Measurements from ENCODE around the gene D2HGDH. TPM values are rescaled to one million over a fixed set of nuclear protein-coding genes. Genes with fewer than 3 reads are reported as not detected.
A peak's percentile ranks its signal among the peaks of the same experiment; 100 is the strongest.

Gene D2HGDH
- total and polyA plus RNA-seq, 9 of the 15 experiments (the other 6 are each of a cell fraction or from before 2014, with no cell fraction given): 0.39 to 30.8 (median 10.3) TPM

GRCh38 chr2:241733391-241734207 lies 831 bp upstream of the D2HGDH start:
- H3K36me3 ChIP-seq (ENCODE audit: control insufficient read depth, insufficient read depth, low read length): peaks cover 10% of the 10 kb centered on the region; the same call in 1 of the 3 replicates
- H3K27ac ChIP-seq (ENCODE audit: extremely low read depth, low read depth, low read length): no peak overlapping the region
- BruUV-seq (replicated peaks): no TSS peak
- peak overlapping the region; percentile 89 for H2AFZ ChIP-seq (ENCODE audit: low read depth, low read length)
- no peaks in the 10 kb centered on the region for H3K9me3 ChIP-seq (replicated peaks; ENCODE audit: control insufficient read depth, insufficient read depth, low read depth, low read length)
- peak overlapping the region; percentile 74 for H3K4me3 ChIP-seq
- ATAC-seq (no peak), DNase-seq (ENCODE audit: extremely low read depth in 1 of 4, low spot score in 3 of 4) (no peak), FAIRE-seq (no peak)
- WGBS (ENCODE audit: insufficient coverage, low coverage, missing lambda C conversion rate): 83% methylated on average over 16 of the region's 23 CpGs
- peaks cover 19% of the 10 kb centered on the region for H3K79me2 ChIP-seq (ENCODE audit: control insufficient read depth, insufficient read depth, low read length)
- H3K9ac ChIP-seq (ENCODE audit: insufficient read depth in 1 of 2, low read depth in 2 of 2, low read length in 2 of 2): peak overlapping the region; percentile 34 to 88; a peak in 3 of 4 replicates
- H3K27me3 ChIP-seq (ENCODE audit: control insufficient read depth in 2 of 2, insufficient read depth in 2 of 2, low read length in 2 of 2): no peaks in the 10 kb centered on the region
- ChIA-PET CTCF (ENCODE audit: low intra/inter-chr PET ratio) (no interaction called here), POLR2A (no interaction called here)
- H3K4me2 ChIP-seq (ENCODE audit: insufficient read depth, low read length): peak overlapping the region; percentile 65
- intact Hi-C loops (cut with micrococcal nuclease) (loop anchor here (5.0 kb wide), 2 partner anchors 46 to 149 kb away; partner anchors contain the start of gene DTYMK), in situ Hi-C loops (cut with MboI) (no loop called here)
- peaks cover 4 to 44% of the 10 kb centered on the region in 2 experiments; a peak in 3 of 5 replicates for H3K4me1 ChIP-seq (replicated peaks in 1 of 2; ENCODE audit: control insufficient read depth in 2 of 2, insufficient read depth in 2 of 2, low read length in 2 of 2)
- no peaks in the 10 kb centered on the region for H3K9me1 ChIP-seq (ENCODE audit: control insufficient read depth, insufficient read depth, low read length)
- 0 out of 2 replicates have a peak, but pooled peaks cover 3% of the 10 kb centered on the region for H4K20me1 ChIP-seq (replicated peaks; ENCODE audit: control insufficient read depth, insufficient read depth, low read length)
- TF ChIP-seq ZBTB9 (CRISPR knock-in tag; IDR thresholded peaks at IDR 0.05): no peak
- no peak for TF ChIP-seq HDGF (IDR thresholded peaks at IDR 0.05)
- no peak for TF ChIP-seq KLF13 (tag; IDR thresholded peaks at IDR 0.05; ENCODE audit: borderline replicate concordance, low read depth)
- TF ChIP-seq ZNF3 (CRISPR knock-in tag; IDR thresholded peaks at IDR 0.05): no peak
- no peak for TF ChIP-seq RCOR1 (IDR thresholded peaks at IDR 0.05; ENCODE audit: borderline replicate concordance in 1 of 2, low read depth in 2 of 2, low read length in 2 of 2)
- TF ChIP-seq MLX (CRISPR knock-in tag; conservative IDR thresholded peaks at IDR 0.05): no peak
- TF ChIP-seq SMARCC2 (IDR thresholded peaks at IDR 0.05; ENCODE audit: low read depth): no peak
- no peak for TF ChIP-seq ZNF347 (CRISPR knock-in tag; IDR thresholded peaks at IDR 0.05; ENCODE audit: low read depth)
- no peak for TF ChIP-seq TRIM25 (IDR thresholded peaks at IDR 0.05; ENCODE audit: borderline replicate concordance)
- TF ChIP-seq ELK1 (CRISPR knock-in tag; IDR thresholded peaks at IDR 0.05): no peak
- no peak for TF ChIP-seq KDM2B (CRISPR knock-in tag; IDR thresholded peaks at IDR 0.05)
